Skeletal muscle tissue (tissue), 4 donors: ENCODE data around the gene PDIK1L. TPM values are rescaled to one million over a fixed set of nuclear protein-coding genes. Genes with fewer than 3 reads are reported as not detected.

ENCODE experiments used
- H3K27ac ChIP-seq: one replicate; pipeline ENCODE4 v1.7.0; 2013; ENCODE audit warnings: mild to moderate bottlenecking, low read depth, low read length, inconsistent platforms
- H3K27me3 ChIP-seq, 3 donors: one replicate each; pipeline ENCODE4 v1.7.0; 2013; ENCODE audit warnings: low read length in 3 of 3; ENCODE audit not compliant: control insufficient read depth in 3 of 3, insufficient read depth in 3 of 3
- H3K36me3 ChIP-seq, 3 donors: one replicate each; pipeline ENCODE4 v1.7.0; 2013; ENCODE audit warnings: low read length in 3 of 3; ENCODE audit not compliant: control insufficient read depth in 3 of 3, insufficient read depth in 3 of 3
- H3K4me1 ChIP-seq, 3 donors: one replicate each; pipeline ENCODE4 v1.7.0; 2013; ENCODE audit warnings: low read length in 3 of 3, mild to moderate bottlenecking in 3 of 3; ENCODE audit not compliant: control insufficient read depth in 3 of 3, insufficient read depth in 3 of 3
- H3K4me3 ChIP-seq, 3 donors: one replicate each; pipeline ENCODE4 v1.7.0; 2013; ENCODE audit warnings: low read length in 3 of 3
- H3K9ac ChIP-seq, 3 donors: one replicate each; pipeline ENCODE4 v1.7.0; 2013; ENCODE audit warnings: low read length in 3 of 3, mild to moderate bottlenecking in 3 of 3, moderate library complexity in 2 of 3, low read depth in 1 of 3
- H3K9me3 ChIP-seq, 3 donors: one replicate each; pipeline ENCODE4 v1.7.0; 2013; ENCODE audit warnings: low read length in 3 of 3; ENCODE audit not compliant: control insufficient read depth in 3 of 3
- total RNA-seq: library from RNA; depleted of rRNA; stranded (reverse); fragments of >200 nt; gene quantifications from one replicate; pipeline ENCODE4 v1.2.3, GENCODE V29; 2014
- donor health status: Osteomylitis.

PDIK1L gene
- total RNA-seq, 1 donor from 2014 or later, result 7.8 TPM

DNA sequence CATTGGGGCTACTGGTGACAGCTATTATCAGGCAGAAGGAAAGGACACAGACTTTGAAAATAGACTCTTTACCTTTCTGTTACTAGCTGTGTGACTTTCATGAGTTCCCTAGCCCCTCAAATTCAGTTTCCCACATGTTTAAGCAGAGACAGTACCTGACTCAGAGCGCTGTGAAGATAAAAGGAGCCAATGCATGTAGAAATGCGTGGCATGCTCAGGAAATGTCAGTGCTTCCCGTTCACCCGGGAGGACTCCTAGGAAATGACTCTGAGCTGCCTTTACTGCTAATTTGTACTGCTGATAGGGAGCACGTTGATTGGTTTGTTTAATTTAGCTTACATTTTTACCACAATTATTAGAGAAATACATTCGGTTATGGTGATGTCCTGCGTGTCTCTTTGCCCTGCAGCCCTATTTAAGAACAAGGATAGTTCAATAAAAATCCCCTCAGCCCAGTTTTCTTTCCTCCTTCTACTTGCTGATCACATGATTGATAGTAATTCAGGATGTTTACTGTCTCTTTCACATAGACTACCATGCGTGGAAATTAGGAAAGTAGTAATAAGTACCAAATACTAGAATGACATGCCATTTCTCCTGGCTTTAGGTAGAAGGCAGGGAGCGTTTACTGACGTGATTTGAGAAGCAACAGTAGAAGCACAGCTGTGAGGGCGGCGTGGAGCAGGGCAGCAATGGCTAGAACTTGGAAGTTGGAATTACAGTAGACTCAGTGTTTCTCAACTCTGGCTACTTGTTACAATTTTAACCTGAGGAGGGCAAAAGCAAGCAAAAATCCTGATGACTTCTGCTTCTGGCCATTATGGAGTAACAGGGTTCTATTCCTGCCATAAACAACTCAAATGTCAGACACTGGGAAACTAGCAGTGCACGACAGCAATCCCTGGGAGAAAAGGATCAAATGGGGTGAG lies 15.9 kb downstream of the PDIK1L start:
- Histone ChIP-seq H3K9ac (peak overlapping the region in 2 of 3 donors; percentile 54 to 65), H3K27me3 (no peaks in the 10 kb centered on the region), H3K4me1 (peaks cover 14 to 30% (median 18%) of the 10 kb centered on the region in 3 donors), H3K27ac (peak overlapping the region; percentile 51), H3K36me3 (peaks cover 0 to 5% (median 0%) of the 10 kb centered on the region in 3 donors), H3K4me3 (peak overlapping the region; percentile 4 to 49 (median 8)), H3K9me3 (no peaks in the 10 kb centered on the region)

DNA sequence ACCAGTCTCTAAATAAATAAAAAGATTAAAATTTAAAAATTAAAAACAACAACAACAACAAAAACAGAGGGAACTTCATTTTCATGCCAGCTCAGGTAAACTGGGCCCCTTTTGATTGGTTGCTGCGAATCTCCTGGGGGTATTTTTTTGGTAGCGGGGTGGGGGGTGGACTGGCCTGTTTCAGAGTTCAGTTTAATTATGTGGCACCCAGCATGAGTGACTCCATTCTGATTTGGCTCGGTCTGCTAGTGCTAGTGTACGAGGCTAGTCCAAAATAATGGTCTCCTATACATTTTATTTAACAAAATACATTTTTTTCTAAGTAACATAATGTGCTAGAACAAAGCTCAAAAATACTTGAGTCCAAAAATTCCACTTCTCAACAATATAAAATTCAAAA lies 18.2 kb downstream of the PDIK1L start:
- no peaks in the 10 kb centered on the region for H3K36me3 ChIP-seq
- no peak overlapping the region for H3K9ac ChIP-seq
- H3K4me1 ChIP-seq, result peaks cover 7 to 22% (median 11%) of the 10 kb centered on the region in 3 donors
- no peaks in the 10 kb centered on the region for H3K9me3 ChIP-seq
- H3K27me3 ChIP-seq, result no peaks in the 10 kb centered on the region
- H3K27ac ChIP-seq, result no peak overlapping the region
- no peak overlapping the region for H3K4me3 ChIP-seq

DNA sequence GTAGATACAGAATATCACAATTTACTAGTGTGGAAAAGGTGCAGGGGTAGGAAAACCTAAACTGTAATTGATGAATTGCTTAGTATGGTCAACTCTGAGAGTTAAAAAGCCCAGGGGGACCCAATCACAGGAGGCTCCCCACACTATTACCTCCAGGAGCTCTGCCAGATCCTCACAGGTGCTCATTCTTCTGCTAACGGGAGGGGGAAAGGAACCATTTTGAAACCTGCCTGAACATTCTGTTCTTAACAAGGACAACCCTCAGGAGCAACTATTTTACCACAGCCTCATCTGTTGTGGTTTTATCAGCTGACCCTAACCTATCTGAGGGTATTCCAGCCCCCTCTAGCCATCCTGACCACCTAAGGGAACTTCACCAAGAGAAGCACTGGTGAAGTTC lies 19.1 kb downstream of the PDIK1L start:
- no peaks in the 10 kb centered on the region for H3K36me3 ChIP-seq
- H3K4me3 ChIP-seq, result no peak overlapping the region
- H3K4me1 ChIP-seq, result peaks cover 7 to 19% (median 11%) of the 10 kb centered on the region in 3 donors
- H3K9me3 ChIP-seq, result no peaks in the 10 kb centered on the region
- no peaks in the 10 kb centered on the region for H3K27me3 ChIP-seq
- H3K27ac ChIP-seq, result no peak overlapping the region
- H3K9ac ChIP-seq, result no peak overlapping the region

DNA sequence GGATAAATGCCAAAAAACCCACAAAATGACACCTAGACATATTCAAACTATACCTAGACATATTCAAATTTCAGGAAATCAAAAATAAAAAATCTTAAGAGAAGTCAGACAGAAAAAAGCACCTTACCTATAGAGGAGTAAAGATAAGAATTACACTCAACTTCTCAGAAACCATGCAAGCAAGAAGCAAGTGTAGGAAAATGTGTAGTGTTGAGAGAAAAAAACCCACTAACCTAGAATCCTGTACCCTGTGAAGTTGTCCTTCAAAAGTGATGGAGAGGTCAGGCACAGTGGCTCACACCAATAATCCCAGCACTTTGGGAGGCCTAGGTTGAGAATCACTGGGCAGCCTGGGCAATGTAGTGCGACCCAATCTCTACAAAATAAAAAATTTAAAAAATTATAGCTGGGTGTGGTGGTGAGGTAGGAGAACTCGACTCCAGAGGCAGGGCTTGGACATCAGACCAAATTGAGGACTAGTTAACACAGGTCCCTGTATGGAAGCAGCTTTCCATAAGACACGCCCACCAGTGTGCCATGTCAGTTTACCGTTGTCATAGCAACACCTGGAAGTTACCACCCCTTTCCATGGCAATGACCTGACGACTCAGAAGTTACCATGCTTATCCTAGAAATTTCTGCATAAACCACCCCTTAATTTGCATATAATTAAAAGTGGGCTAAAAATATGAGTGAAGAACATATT lies 20.7 kb downstream of the PDIK1L start:
- H3K9ac ChIP-seq, result no peak overlapping the region
- H3K27ac ChIP-seq, result no peak overlapping the region
- H3K4me1 ChIP-seq, result peaks cover 7 to 18% (median 10%) of the 10 kb centered on the region in 3 donors
- no peaks in the 10 kb centered on the region for H3K36me3 ChIP-seq
- H3K27me3 ChIP-seq, result no peaks in the 10 kb centered on the region
- H3K9me3 ChIP-seq, result no peaks in the 10 kb centered on the region
- no peak overlapping the region for H3K4me3 ChIP-seq

DNA sequence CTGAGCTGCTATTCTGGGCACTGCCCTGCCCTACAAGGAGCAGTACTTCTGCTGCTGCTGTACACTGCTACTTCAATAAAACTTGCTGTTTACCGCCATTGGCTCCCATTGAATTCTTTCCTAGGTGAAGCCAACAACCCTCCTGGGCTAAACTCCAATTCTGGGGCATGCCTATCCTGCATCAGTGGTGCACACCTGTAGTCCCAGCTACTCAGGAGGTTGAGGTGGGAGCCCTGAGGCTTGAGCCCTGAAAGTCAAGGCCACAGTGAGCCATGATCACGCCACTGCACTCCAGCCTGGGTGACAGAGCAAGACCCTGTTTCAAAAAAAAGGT lies 21.2 kb downstream of the PDIK1L start:
- Histone ChIP-seq H3K27ac (no peak overlapping the region), H3K27me3 (no peaks in the 10 kb centered on the region), H3K4me1 (peaks cover 6 to 13% (median 6%) of the 10 kb centered on the region in 3 donors), H3K9ac (no peak overlapping the region), H3K4me3 (no peak overlapping the region), H3K9me3 (no peaks in the 10 kb centered on the region), H3K36me3 (no peaks in the 10 kb centered on the region)

DNA sequence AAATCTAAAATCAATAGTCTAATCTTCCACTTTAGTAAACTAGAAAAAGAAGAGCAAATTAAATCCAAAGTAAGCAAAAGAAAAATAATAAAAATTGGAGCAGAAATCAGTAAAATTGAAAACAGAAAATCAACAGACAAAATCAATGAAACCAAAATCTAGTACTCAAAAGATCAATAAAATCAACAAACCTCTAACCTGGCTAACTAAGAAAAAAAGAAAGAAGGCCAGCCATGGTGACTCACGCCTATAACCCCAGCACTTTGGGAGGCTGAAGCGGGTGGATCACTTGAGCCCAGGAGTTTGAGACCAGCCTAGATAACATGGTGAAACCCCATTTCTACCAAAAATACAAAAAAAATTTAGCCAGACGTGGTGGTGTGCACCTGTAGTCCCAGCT lies 22.8 kb downstream of the PDIK1L start:
- Histone ChIP-seq H3K27ac (no peak overlapping the region), H3K9me3 (no peaks in the 10 kb centered on the region), H3K36me3 (no peaks in the 10 kb centered on the region), H3K9ac (no peak overlapping the region), H3K4me1 (peaks cover 0 to 3% (median 0%) of the 10 kb centered on the region in 3 donors), H3K4me3 (no peak overlapping the region), H3K27me3 (no peaks in the 10 kb centered on the region)

DNA sequence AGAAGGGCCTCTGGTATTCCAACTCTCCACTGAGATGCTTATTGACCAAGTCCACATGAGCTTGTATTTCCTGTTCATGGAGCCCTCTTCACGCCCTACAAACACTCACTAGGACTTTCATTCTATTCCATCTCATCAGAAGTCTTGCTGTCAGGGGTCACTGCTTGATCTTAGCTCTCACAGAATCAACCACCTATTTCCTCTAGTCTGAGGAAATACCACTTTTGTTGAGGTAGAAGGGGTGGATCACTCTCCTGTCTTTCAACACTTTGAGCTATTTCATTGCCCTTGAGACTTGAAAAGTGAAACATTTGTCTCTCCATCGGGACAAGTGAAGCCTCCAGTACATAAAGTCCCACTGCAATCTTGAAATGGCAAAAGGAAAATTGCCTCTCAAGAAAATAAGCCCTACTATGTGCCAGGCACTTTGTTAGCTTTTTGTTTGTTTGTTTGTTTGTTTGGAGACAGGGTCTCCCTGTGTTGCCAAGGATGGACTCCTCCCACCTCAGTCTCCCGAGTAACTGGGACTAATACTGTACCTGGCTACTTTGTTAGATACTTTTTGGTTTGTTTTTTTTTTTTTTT lies 27.4 kb downstream of the PDIK1L start:
- no peaks in the 10 kb centered on the region for H3K27me3 ChIP-seq
- H3K36me3 ChIP-seq, result no peaks in the 10 kb centered on the region
- no peak overlapping the region for H3K4me3 ChIP-seq
- no peak overlapping the region for H3K9ac ChIP-seq
- no peaks in the 10 kb centered on the region for H3K4me1 ChIP-seq
- H3K27ac ChIP-seq, result no peak overlapping the region
- H3K9me3 ChIP-seq, result no peaks in the 10 kb centered on the region

DNA sequence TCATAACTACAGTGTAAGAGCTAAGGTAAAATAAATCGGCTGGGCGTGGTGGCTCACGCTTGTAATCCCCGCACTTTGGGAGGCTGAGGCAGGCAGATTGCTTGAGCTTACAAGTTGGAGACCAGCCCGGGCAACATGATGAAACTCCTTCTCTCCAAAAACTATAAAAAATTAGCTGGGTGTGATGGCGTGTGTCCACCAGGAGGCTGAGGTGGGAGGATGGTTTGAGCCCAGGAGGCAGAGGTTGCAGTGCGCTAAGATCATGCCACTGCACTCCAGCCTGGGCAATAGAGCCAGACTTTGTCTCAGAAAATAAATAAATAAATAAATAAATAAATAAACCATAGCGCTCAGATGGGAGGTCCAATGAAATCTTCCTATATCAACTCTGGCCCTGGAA lies 30.5 kb downstream of the PDIK1L start:
- Histone ChIP-seq H3K27ac (no peak overlapping the region), H3K4me1 (peaks cover 2 to 4% (median 3%) of the 10 kb centered on the region in 3 donors), H3K27me3 (peaks cover 0 to 5% (median 0%) of the 10 kb centered on the region in 3 donors), H3K4me3 (no peak overlapping the region), H3K9ac (no peak overlapping the region), H3K36me3 (no peaks in the 10 kb centered on the region), H3K9me3 (no peaks in the 10 kb centered on the region)

DNA sequence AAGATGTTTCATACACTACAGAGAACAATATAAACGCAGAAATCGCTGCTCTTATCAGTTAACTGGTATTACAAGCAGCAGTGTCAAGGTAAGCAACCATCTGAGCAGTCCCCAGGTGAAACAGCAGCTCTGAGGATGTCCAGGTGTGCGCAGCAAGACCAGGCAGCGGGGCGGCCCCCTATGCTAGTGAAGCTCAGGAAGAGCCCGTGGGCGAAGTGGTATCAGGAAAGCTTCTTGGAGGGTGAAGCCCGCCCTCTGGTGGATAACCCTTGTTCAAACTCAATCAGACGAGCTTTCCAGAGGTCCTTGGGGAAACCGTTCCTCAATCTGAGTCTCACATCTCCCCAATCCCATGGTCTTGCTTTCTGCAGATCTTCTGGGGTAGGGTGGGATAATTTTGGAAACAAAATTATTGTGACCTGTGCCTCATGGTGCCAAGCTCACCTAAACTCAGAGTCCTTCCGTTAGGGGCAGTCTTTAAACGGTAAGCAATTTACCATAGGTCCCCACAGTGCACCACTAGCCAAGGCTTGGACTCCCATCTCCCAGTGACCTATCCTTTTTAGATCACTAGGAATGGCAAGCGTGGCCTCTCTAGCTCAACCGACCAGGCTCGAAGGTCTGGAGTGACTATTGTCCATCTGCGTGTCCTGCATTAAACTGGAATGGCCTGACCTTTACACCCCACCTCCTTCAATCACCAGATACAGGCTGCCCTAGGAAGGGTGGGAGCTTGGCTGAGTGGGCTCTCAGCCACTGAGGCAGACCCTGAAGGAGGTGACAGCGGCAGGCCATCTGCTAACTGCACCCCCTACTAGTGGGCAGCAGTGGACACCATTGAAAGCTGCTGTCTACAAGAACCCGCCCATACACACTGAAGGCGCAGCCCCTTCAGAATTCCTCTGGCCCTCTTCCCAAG lies 33.7 kb downstream of the PDIK1L start:
- Histone ChIP-seq H3K4me1 (peaks cover 2 to 4% (median 3%) of the 10 kb centered on the region in 3 donors), H3K9me3 (no peaks in the 10 kb centered on the region), H3K27ac (no peak overlapping the region), H3K36me3 (no peaks in the 10 kb centered on the region), H3K4me3 (no peak overlapping the region), H3K9ac (peak overlapping the region in 1 of 3 donors; percentile 10), H3K27me3 (peaks cover 0 to 5% (median 0%) of the 10 kb centered on the region in 3 donors)
